MM.1S (cell line): ENCODE measurements around the gene LKAAEAR1.

Experiments used
- CTCF ChIP-seq: fragments of 300-600 bp; sonication (generic); IDR thresholded peaks from 2 replicates; pipeline ENCODE4 v1.5.1; 2016; ENCODE audit warnings: antibody characterized with exemption, low read length, mixed read lengths
- EZH2 ChIP-seq: fragments of 300-600 bp; sonication (generic); optimal IDR thresholded peaks from 2 replicates; pipeline ENCODE3; 2017; ENCODE audit warnings: low read depth, mild to moderate bottlenecking, antibody characterized with exemption, low read length, mixed read lengths
- EZH2phosphoT487 ChIP-seq: fragments of 300-600 bp; sonication (generic); IDR thresholded peaks from 2 replicates; pipeline ENCODE4 v1.6.1; 2018; ENCODE audit warnings: antibody characterized with exemption, low read length

- no peak for TF ChIP-seq CTCF
- no peak for TF ChIP-seq EZH2
- no peak for TF ChIP-seq EZH2phosphoT487
Measured at GRCh38 chr20:64108731-64109681, 24.8 kb upstream of the LKAAEAR1 start.
